ENCODE data around the gene TTC13. TPM values are rescaled to one million over a fixed set of nuclear protein-coding genes. Genes with fewer than 3 reads are reported as not detected.
"Not testable (repeated sequence)": the region's sequence is repeated elsewhere in the genome, so short reads cannot be mapped to it uniquely, and the experiment has no call there.

Gene TTC13
- total RNA-seq, 2 experiments from 2014 or later: 13.4 to 15.5 TPM

GRCh38 chr1:230987448-230987847 is 8.8 kb upstream of the TTC13 start:
- Mint-ChIP-seq H3K9me3 (no peaks in the 10 kb centered on the region), H3K4me1 (ENCODE audit: low read depth) (peaks cover 10% of the 10 kb centered on the region), H3K36me3 (ENCODE audit: low read depth) (peaks cover 21% of the 10 kb centered on the region), H3K4me3 (no peak overlapping the region), H3K27me3 (no peaks in the 10 kb centered on the region), H3K27ac (no peak overlapping the region)
- ATAC-seq: no peak
- POLR2A ChIA-PET: no interaction called here
- no peak for TF ChIP-seq CTCF (IDR thresholded peaks at IDR 0.05)
- intact Hi-C loops (cut with micrococcal nuclease): no loop called here
- CTCF ChIA-PET: no interaction called here
- no peak for DNase-seq

GRCh38 chr1:230986976-230987375 is 8.3 kb upstream of the TTC13 start:
- no peak overlapping the region for H3K4me3 Mint-ChIP-seq
- POLR2A ChIA-PET: no interaction called here
- CTCF ChIA-PET: no interaction called here
- no peaks in the 10 kb centered on the region for H3K27me3 Mint-ChIP-seq
- H3K27ac Mint-ChIP-seq: no peak overlapping the region
- no peak for ATAC-seq
- no peaks in the 10 kb centered on the region for H3K9me3 Mint-ChIP-seq
- intact Hi-C loops (cut with micrococcal nuclease): no loop called here
- H3K36me3 Mint-ChIP-seq (ENCODE audit: low read depth): peaks cover 17% of the 10 kb centered on the region
- peaks cover 10% of the 10 kb centered on the region for H3K4me1 Mint-ChIP-seq (ENCODE audit: low read depth)
- no peak for TF ChIP-seq CTCF (IDR thresholded peaks at IDR 0.05)
- DNase-seq: no peak

- no peaks in the 10 kb centered on the region for H3K27me3 Mint-ChIP-seq
- H3K36me3 Mint-ChIP-seq (ENCODE audit: low read depth): peaks cover 12% of the 10 kb centered on the region
- H3K9me3 Mint-ChIP-seq: no peaks in the 10 kb centered on the region
- no peak for DNase-seq
- no peak for ATAC-seq
- POLR2A ChIA-PET: no interaction called here
- CTCF ChIA-PET: interaction anchor here (0.6 to 0.7 kb wide), 2 partner anchors 9 to 68 kb away, joined by 3 to 4 read pairs; no protein-coding TSS in a partner anchor
- no peak overlapping the region for H3K4me3 Mint-ChIP-seq
- intact Hi-C loops (cut with micrococcal nuclease): no loop called here
- peaks cover 10% of the 10 kb centered on the region for H3K4me1 Mint-ChIP-seq (ENCODE audit: low read depth)
- no peak overlapping the region for H3K27ac Mint-ChIP-seq
- no peak for TF ChIP-seq CTCF (IDR thresholded peaks at IDR 0.05)
Observed at GRCh38 chr1:230985711-230986110, 7.0 kb upstream of the TTC13 start.

GRCh38 chr1:230984622-230985515 is 6.2 kb upstream of the TTC13 start:
- ATAC-seq; H3K4me3 Mint-ChIP-seq; H3K9me3 Mint-ChIP-seq; DNase-seq; H3K27me3 Mint-ChIP-seq; H3K27ac Mint-ChIP-seq; intact Hi-C loops (cut with micrococcal nuclease); POLR2A ChIA-PET: not testable (repeated sequence)
- peaks cover 14% of the 10 kb centered on the region for H3K36me3 Mint-ChIP-seq (ENCODE audit: low read depth)
- CTCF ChIA-PET: interaction anchor here (0.6 kb wide), 1 partner anchor 67 kb away, joined by 4 read pairs; no protein-coding TSS in a partner anchor
- peaks cover 15% of the 10 kb centered on the region for H3K4me1 Mint-ChIP-seq (ENCODE audit: low read depth)

GRCh38 chr1:230983811-230984210 is 5.2 kb upstream of the TTC13 start:
- H3K4me3 Mint-ChIP-seq: no peak overlapping the region
- ChIA-PET CTCF (no interaction called here), POLR2A (no interaction called here)
- peaks cover 18% of the 10 kb centered on the region for H3K4me1 Mint-ChIP-seq (ENCODE audit: low read depth)
- no peaks in the 10 kb centered on the region for H3K27me3 Mint-ChIP-seq
- ATAC-seq (no peak), DNase-seq (no peak)
- no peak overlapping the region for H3K27ac Mint-ChIP-seq
- no peaks in the 10 kb centered on the region for H3K9me3 Mint-ChIP-seq
- intact Hi-C loops (cut with micrococcal nuclease): no loop called here
- peaks cover 13% of the 10 kb centered on the region for H3K36me3 Mint-ChIP-seq (ENCODE audit: low read depth)
- no peak for TF ChIP-seq CTCF (IDR thresholded peaks at IDR 0.05)
